ENCODE results near the gene CDK10.
"Not testable (repeated sequence)": the region's sequence is repeated elsewhere in the genome, so short reads cannot be mapped to it uniquely, and the experiment has no call there.

Gene CDK10

DNA sequence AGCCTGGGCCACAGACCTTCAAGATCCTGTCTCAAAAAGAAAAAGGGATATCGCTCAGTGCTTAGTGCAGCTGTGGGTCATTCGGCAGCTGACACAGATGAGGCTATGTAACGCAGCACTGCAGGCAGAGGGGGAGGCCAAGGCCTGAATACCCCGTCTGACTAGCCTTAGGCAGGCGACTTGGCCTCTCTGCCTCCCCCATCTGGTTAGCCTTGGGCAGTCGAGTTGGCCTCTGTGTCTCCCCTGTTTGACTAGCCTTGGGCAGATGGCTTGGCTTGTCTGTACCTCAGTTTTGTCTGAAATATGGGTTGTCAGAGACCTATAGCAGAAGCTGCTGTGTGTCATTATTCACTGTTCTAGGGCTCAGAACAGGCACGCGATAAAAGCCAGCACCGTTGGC lies 18.9 kb upstream of the CDK10 start:
- DNase-seq (ENCODE audit: low read depth in 2 of 2), result no peak

- no peak for DNase-seq (ENCODE audit: low read depth in 2 of 2)
Observed at GRCh38 chr16:89668790-89669158, 17.7 kb upstream of the CDK10 start.

DNA sequence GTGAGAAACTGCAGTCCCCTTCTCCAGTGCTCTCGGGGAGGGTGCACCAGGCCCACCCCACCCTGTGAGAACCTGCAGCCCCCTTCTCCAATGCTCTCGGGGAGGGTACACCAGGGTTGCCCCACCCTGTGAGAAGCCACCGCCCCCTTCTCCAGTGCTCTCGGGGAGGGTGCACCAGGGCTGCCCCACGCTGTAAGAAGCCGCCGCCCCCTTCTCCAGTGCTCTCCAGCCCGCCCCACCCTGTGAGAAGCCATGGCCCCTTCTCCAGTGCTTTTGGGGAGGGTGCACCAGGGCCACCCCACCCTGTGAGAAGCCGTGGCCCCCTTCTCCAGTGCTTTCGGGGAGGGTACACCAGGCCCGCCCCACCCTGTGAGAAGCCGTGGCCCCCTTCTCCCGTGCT lies 16.7 kb upstream of the CDK10 start:
- no peak for DNase-seq (ENCODE audit: low read depth in 2 of 2)

DNA sequence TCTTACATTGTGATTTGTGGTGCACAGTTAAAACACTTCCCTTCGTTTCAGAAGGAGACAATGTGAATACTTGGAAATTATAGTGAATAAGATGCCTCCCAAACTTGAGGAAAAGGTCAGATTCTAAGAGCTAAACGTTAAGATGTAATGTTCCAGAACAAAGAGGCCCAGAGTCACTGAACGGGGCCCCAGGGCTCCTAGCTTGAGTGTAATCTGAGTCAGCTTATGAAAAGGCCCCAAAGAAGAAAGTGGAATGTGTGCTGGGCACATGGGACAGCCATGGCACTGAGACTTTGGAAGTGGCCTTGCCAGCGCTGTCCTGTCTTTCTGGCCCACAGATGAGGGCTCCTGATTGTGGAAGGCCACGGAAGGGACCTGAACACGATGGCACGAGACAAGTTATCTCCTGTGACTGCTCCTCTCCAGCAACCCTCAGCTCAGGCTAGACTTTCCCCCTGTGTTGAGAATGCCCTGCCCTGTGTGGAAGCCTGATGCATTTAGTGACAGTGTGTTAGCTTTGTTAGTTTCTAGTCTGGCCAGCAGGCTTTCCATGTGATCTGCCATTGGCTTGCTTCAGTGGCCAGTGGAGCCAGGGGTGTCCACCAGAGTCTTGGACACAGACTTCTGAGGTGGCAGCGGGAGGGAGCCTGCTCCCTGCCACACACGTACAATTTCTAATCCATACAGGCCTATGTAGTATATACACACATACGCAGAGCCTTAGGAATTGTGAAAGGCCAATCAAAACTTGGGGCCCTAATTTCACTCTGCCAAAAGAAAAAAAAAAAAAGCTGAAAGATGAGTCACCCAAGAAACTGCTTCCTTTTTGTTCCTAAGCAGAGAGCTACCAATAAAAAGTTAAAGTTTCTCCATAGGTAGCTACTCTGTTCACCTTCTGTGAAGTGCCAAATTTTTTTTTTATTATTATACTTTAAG lies 15.7 kb upstream of the CDK10 start:
- DNase-seq (ENCODE audit: low read depth in 2 of 2), result no peak

DNA sequence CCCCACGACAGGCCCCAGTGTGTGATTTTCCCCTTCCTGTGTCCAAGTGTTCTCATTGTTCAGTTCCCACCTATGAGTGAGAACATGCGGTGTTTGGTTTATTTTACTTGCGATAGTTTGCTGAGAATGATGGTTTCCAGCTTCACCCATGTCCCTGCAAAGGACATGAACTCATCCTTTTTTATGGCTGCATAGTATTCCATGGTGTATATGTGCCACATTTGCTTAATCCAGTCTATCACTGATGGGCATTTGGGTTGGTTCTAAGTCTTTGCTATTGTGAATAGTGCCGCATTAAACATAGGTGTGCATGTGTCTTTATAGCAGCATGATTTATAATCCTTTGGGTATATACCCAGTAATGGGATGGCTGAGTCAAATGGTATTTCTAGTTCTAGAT lies 14.9 kb upstream of the CDK10 start:
- DNase-seq (ENCODE audit: low read depth in 2 of 2), result not testable (repeated sequence)

GRCh38 chr16:89672177-89672941 lies 14.1 kb upstream of the CDK10 start:
- DNase-seq (ENCODE audit: low read depth in 2 of 2), result no peak

GRCh38 chr16:89678258-89678657 lies 8.2 kb upstream of the CDK10 start:
- DNase-seq (ENCODE audit: low read depth in 2 of 2), result no peak

GRCh38 chr16:89685916-89686315 lies 573 bp upstream of the CDK10 start:
- DNase-seq (ENCODE audit: low read depth in 2 of 2), result no peak

DNA sequence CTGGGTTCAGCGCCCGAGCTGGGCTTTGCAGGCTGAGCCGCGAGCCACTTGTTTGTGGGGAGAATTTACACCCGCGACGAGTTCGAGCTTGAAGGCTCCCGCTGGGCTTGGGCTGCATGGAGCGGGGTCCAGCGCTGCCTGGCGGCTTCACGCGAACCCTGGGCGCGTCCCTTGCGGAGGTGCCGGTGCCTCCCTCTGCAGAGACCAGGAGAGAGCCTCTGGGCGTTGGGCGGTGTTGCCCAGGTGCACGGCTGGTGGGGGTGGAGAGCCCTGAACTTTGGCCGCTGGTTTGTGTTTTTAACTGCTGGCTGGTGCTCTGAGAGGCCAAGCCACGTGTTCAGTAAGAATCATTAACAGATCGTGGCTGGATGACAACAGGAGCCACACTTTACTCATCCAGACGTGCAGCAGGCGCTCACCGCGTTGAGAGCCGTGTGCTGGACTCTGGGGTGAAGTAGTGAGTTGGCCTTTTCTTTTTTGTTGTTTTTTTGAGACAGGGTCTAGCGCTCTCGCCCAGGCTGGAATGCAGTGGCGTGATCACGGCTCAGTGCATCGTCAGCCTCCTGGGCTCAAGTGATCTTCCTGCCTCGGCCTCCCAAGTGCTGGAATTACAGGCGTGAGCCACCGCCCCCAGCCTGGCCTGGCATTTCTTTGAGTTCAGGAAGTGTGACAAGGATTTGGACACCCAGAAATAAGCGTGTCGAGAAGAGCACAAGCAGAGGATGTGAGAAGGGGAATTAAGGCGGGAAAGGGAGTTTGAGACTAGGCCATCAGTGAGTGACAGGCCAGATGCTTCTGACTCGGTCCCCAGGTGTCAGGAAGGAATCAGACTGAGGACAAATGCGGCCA lies 827 bp downstream of the CDK10 start:
- no peak for DNase-seq (ENCODE audit: low read depth in 2 of 2)

DNA sequence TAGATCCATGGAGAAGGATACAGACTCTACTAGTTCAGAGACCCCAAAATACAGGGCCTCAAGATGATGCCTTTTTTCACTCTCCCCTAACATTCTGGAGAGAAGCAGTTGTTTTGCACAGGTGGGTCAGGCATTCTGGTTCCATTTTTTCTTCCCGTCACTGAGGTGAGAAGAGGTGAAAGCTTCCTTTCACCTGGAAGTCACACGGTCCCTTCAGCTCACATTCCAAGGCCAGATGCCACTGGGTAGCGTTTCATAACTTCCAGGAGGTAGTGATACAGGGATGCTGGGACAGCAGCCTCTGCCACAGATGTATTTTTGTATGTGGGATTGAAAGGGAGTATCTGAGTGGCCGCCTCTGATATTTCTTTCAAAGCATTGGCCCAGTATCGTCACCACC lies 1.9 kb downstream of the CDK10 start:
- no peak for DNase-seq (ENCODE audit: low read depth in 2 of 2)

DNA sequence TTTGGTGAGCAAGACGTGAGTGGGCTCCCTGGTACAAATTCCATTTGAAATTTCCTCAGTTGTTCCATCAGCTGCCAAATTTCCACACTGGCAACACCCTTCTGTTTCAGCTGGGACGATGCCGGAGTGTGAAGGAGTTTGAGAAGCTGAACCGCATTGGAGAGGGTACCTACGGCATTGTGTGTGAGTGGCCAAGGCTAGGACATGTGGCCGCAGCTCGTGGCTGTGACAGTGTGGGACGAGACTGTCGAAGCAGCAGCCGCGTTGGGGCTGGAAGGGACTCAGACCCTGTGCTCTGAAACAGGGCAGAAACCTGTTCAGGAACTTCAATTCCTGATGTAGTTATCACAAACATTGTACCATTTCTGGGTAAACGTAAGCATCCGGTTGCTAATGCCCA lies 2.7 kb downstream of the CDK10 start:
- DNase-seq (ENCODE audit: low read depth in 2 of 2), result no peak

- not testable (repeated sequence) for DNase-seq (ENCODE audit: low read depth in 2 of 2)
Observed at GRCh38 chr16:89689621-89690020, 3.1 kb downstream of the CDK10 start.

DNA sequence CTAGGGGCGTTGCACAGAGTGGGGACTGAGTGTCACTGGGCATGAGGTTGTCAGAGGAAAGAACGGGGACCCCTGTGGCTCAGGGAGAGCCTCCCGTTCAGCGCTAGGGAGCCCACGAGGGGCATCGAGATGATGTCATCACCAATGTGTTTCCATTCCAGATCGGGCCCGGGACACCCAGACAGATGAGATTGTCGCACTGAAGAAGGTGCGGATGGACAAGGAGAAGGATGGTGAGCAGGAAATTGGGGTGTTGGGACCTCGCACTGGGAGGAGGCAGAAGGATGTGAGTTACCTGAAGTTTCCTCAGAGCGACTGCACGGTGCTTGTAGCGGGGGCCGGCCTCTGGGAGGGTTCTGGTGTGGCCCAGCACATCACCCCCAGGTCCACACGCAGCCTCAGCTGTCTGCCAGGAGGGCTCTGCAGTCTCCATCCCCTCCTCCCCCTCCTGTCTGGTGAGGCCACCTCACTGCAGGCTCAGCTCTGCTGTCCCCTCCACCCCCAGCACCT lies 4.0 kb downstream of the CDK10 start:
- DNase-seq (ENCODE audit: low read depth in 2 of 2), result no peak

GRCh38 chr16:89691231-89691985 lies 4.9 kb downstream of the CDK10 start:
- no peak for DNase-seq (ENCODE audit: low read depth in 2 of 2)

DNA sequence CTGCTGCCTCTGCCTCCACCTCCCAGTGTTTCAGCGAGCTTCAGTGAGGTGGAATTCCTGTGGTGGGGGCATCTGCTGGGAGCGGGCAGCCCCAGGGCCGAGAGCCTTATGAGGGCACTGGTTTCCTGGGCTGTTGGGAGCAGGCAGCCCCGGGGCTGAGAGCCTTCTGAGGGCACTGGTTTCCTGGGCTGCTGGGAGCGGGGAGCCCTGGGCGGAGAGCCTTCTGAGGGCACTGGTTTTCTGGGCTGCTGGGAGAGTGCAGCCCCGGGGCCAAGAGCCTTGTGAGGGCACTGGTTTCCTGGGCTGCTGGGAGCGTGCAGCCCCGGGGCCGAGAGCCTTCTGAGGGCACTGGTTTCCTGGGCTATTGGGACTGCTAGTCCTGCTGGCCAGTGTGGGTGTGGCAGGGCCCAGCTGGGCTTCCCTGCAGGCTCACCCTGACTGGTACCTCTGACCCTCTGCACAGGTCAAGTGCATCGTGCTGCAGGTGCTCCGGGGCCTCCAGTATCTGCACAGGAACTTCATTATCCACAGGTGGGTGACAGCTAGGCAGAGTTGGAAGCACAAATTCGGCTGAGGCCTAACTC lies 5.6 kb downstream of the CDK10 start:
- DNase-seq (ENCODE audit: low read depth in 2 of 2), result no peak

DNA sequence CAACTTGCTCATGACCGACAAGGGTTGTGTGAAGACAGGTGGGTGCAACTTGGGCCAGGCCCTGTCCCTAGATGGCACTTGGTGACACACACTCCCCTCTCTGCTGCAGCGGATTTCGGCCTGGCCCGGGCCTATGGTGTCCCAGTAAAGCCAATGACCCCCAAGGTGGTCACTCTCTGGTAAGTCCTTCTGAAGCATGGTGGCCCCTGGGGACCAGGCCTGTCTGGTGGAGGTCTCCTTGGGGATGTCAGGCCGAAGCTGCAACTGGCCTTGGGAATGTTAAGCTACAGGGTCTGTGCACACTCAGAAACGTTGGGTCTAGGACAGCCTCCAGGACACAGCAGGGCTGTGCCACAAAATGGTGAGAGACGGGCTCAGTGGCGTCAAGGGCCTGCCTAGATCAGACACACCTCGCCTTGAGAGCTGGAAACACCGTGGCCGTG lies 6.8 kb downstream of the CDK10 start:
- no peak for DNase-seq (ENCODE audit: low read depth in 2 of 2)

DNA sequence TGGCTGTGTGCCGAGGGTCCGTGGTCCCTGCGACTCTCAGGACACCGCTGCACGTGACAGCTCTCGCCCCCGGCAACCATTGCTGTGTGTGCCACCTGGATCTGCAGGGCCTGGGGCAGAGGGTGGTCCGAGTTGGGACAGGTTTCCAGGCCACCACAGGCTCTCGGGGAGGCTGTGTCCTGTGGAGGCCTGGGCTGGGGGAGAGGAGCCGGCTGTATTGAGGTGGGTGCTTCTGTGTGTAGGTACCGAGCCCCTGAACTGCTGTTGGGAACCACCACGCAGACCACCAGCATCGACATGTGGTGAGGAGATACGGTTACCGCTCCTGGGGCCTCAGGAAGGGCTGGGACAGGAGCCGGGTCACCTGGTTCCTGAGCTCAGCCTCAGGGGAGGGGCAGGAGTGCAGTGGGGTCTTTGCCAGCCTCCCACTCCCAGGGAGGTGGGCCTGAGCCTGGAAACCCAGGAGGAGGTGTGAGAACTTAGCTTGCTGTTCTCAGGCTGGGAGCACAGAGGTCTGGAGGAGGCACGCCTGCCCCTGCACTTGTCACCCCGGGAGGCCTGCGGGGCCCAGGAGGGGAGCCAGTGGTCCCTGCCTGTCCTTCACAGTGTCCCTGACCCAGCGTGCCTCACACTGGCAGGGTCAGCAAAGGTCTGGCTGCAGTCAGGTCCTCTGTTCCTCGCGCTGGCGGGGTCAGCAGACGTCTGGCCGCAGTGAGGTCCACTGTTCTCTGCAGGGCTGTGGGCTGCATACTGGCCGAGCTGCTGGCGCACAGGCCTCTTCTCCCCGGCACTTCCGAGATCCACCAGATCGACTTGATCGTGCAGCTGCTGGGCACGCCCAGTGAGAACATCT lies 7.7 kb downstream of the CDK10 start:
- no peak for DNase-seq (ENCODE audit: low read depth in 2 of 2)

- not testable (repeated sequence) for DNase-seq (ENCODE audit: low read depth in 2 of 2)
Observed at GRCh38 chr16:89694784-89695085, 8.2 kb downstream of the CDK10 start.

- no peak for DNase-seq (ENCODE audit: low read depth in 2 of 2)
Observed at GRCh38 chr16:89695086-89695874, 8.8 kb downstream of the CDK10 start.
